H1 (cell line): ENCODE data around the gene ZNF646.

Experiments
- ATF2 ChIP-seq: IDR thresholded peaks from 2 replicates; pipeline ENCODE4 v1.6.1; 2012; ENCODE audit warnings: low read length, inconsistent platforms
- ATF3 ChIP-seq: IDR thresholded peaks from 2 replicates; pipeline ENCODE4 v1.6.1; 2011; ENCODE audit warnings: low read depth, mild to moderate bottlenecking, low read length; ENCODE audit not compliant: insufficient read depth
- CTCF ChIP-seq, 3 experiments: IDR thresholded peaks; 1 replicate in 2 of 3; 2 replicates in 1 of 3; pipeline versions ENCODE4 v1.5.1 to v1.6.1; 2011; ENCODE audit warnings: low read length in 3 of 3, mild to moderate bottlenecking in 3 of 3, inconsistent platforms in 2 of 3, low read depth in 1 of 3, moderate library complexity in 1 of 3; ENCODE audit not compliant: insufficient read depth in 1 of 3; ENCODE audit errors: control extremely low read depth in 1 of 3
- GTF2F1 ChIP-seq: IDR thresholded peaks from 2 replicates; pipeline ENCODE4 v1.6.1; 2012; ENCODE audit warnings: low read depth, low read length, improper control_type of control experiment, borderline replicate concordance
- JUN ChIP-seq: IDR thresholded peaks from 2 replicates; pipeline ENCODE4 v1.6.1; 2011; ENCODE audit warnings: low read depth, mild to moderate bottlenecking, improper control_type of control experiment, low read length
- JUND ChIP-seq: IDR thresholded peaks from 2 replicates; pipeline ENCODE4 v1.6.1; 2011; ENCODE audit warnings: mild to moderate bottlenecking, improper control_type of control experiment, low read length
- POLR2A ChIP-seq, 2 experiments: IDR thresholded peaks; 1 replicate in 1 of 2; 2 replicates in 1 of 2; pipeline ENCODE4 v1.6.1; 2011; ENCODE audit warnings: low read depth in 2 of 2, low read length in 2 of 2, mild to moderate bottlenecking in 2 of 2; ENCODE audit errors: control extremely low read depth in 1 of 2
- RAD21 ChIP-seq, 2 experiments: IDR thresholded peaks in 1 of 2; conservative IDR thresholded peaks in 1 of 2; 2 replicates each; pipeline ENCODE4 v1.6.1; 2011; ENCODE audit warnings: low read depth in 2 of 2, low read length in 2 of 2, improper control_type of control experiment in 1 of 2, inconsistent platforms in 1 of 2, mild to moderate bottlenecking in 1 of 2, moderate library complexity in 1 of 2
- RBBP5 ChIP-seq: IDR thresholded peaks from 2 replicates; pipeline ENCODE4 v1.7.1; 2012; ENCODE audit warnings: low read depth, mild to moderate bottlenecking, inconsistent platforms, low read length, moderate library complexity, borderline replicate concordance
- SP1 ChIP-seq: IDR thresholded peaks from 2 replicates; pipeline ENCODE4 v1.6.1; 2011; ENCODE audit warnings: low read depth, low read length
- USF2 ChIP-seq: IDR thresholded peaks from 2 replicates; pipeline ENCODE4 v1.6.1; 2011; ENCODE audit warnings: low read length, improper control_type of control experiment
- YY1 ChIP-seq: IDR thresholded peaks from 2 replicates; pipeline ENCODE4 v1.6.1; 2011; ENCODE audit warnings: low read depth, mild to moderate bottlenecking, low read length

- TF ChIP-seq JUN = no peak
- TF ChIP-seq ATF2 = no peak
- no peak for TF ChIP-seq SP1
- TF ChIP-seq ATF3 = no peak
- no peak for TF ChIP-seq GTF2F1
- no peak for TF ChIP-seq USF2
- TF ChIP-seq POLR2A (IDR thresholded peaks at IDR 0.05; ENCODE audit: control extremely low read depth in 1 of 2, low read depth in 2 of 2, low read length in 2 of 2) = no peak
- no peak for TF ChIP-seq CTCF (IDR thresholded peaks at IDR 0.05; ENCODE audit: control extremely low read depth in 1 of 3, insufficient read depth in 1 of 3, low read depth in 1 of 3, low read length in 3 of 3)
- no peak for TF ChIP-seq RBBP5
- TF ChIP-seq RAD21 (IDR thresholded peaks at IDR 0.05 in 1 of 2, conservative IDR thresholded peaks at IDR 0.05 in 1 of 2; ENCODE audit: low read depth in 2 of 2, low read length in 2 of 2) = no peak
- TF ChIP-seq JUND = no peak
- TF ChIP-seq YY1 = no peak
Observed at GRCh38 chr16:31029272-31029671, 45.0 kb upstream of the ZNF646 start.
